Sigmoid colon (tissue), 7 donors: ENCODE results near the gene SYNGR3. TPM values are rescaled to one million over a fixed set of nuclear protein-coding genes. Genes with fewer than 3 reads are reported as not detected.

Experiments
- DNase-seq: peaks from one replicate; pipeline ENCODE4 v3.0.0-alpha.2; 2019
- H3K27ac ChIP-seq, 4 donors: fragments of 200-600 bp; sonication (generic); one replicate each; pipeline ENCODE4 v1.5.1; 2016 to 2019; ENCODE audit warnings: mild to moderate bottlenecking in 1 of 4
- H3K27me3 ChIP-seq, 3 donors: fragments of 200-600 bp; sonication (generic); one replicate each; pipeline ENCODE4 v1.5.1; 2019; ENCODE audit warnings: mild to moderate bottlenecking in 1 of 3
- H3K36me3 ChIP-seq, 4 donors: fragments of 200-600 bp; sonication (generic); one replicate each; pipeline ENCODE4 v1.5.1; 2016 to 2019
- H3K4me1 ChIP-seq, 4 donors: fragments of 200-600 bp; sonication (generic); one replicate each; pipeline ENCODE4 v1.5.1; 2017 to 2019
- H3K4me3 ChIP-seq, 4 donors: fragments of 200-600 bp; sonication (generic); one replicate each; pipeline ENCODE4 v1.5.1; 2017 to 2019; ENCODE audit warnings: mild to moderate bottlenecking in 2 of 4, moderate library complexity in 1 of 4
- H3K9me3 ChIP-seq, 4 donors: fragments of 200-600 bp in 3 of 4; sonication (generic) in 3 of 4; one replicate each; pipeline versions ENCODE4 v1.5.1 to v1.6.1; 2013 to 2019
- EP300 ChIP-seq, 4 donors: sonication (generic); formaldehyde crosslinking; IDR thresholded peaks; one replicate each; pipeline ENCODE4 v1.6.1; 2017; ENCODE audit warnings: antibody characterized with exemption in 4 of 4
- POLR2A ChIP-seq, 2 donors: fragments of 450-650 bp; IDR thresholded peaks; one replicate each; pipeline ENCODE4 v1.6.1; 2016; ENCODE audit warnings: antibody characterized with exemption in 2 of 2, mild to moderate bottlenecking in 2 of 2, moderate library complexity in 2 of 2
- POLR2AphosphoS5 ChIP-seq, 4 donors: sonication (generic); formaldehyde crosslinking; IDR thresholded peaks; one replicate each; pipeline ENCODE4 v1.6.1; 2017; ENCODE audit warnings: antibody characterized with exemption in 4 of 4
- WGBS, 2 donors: extraction: QIAGEN DNeasy Blood & Tissue Kit; methylation state at CpG; one replicate each; pipeline ENCODE4 v1.1.7; 2013; 5-methylcytosine and 5-hydroxymethylcytosine counted together
- intact Hi-C: fragments of 100-400 bp; cut with DNase I; formaldehyde crosslinking; loops from one replicate; pipeline ENCODE4 v1.15.1; 2023
- polyA plus RNA-seq, 3 donors: library from polyadenylated mRNA; stranded (reverse); fragments of 200-250 nt; gene quantifications; one replicate each; pipeline ENCODE4 v1.2.3, GENCODE V29; 2013
- small RNA-seq, 3 donors: library from RNA; depleted of rRNA; stranded (forward); fragments of <200 nt; gene quantifications; one replicate each; pipeline ENCODE3, GENCODE V24; 2016
- total RNA-seq, 4 donors: library from RNA; depleted of rRNA; stranded (reverse); fragments of >200 nt; gene quantifications; one replicate each; pipeline ENCODE4 v1.1.0, GENCODE V29; 2016
- TF ChIP-seq, protein P1 (sequence below), 4 experiments: fragments of 450-650 bp in 3 of 4; fragments of 200-600 bp in 1 of 4; IDR thresholded peaks; one replicate each; pipeline ENCODE4 v1.5.1; 2016 to 2019; ENCODE audit warnings: antibody characterized with exemption in 4 of 4, mild to moderate bottlenecking in 3 of 4, moderate library complexity in 2 of 4
- donor health status: healthy with polysubstance abuse.
- donor health status: Bipolar disorder and iron deficiency.
- donor health status: healthy.

Gene SYNGR3
- total and polyA plus RNA-seq, 7 donors = 0.60 to 8.3 (median 4.0) TPM

DNA sequence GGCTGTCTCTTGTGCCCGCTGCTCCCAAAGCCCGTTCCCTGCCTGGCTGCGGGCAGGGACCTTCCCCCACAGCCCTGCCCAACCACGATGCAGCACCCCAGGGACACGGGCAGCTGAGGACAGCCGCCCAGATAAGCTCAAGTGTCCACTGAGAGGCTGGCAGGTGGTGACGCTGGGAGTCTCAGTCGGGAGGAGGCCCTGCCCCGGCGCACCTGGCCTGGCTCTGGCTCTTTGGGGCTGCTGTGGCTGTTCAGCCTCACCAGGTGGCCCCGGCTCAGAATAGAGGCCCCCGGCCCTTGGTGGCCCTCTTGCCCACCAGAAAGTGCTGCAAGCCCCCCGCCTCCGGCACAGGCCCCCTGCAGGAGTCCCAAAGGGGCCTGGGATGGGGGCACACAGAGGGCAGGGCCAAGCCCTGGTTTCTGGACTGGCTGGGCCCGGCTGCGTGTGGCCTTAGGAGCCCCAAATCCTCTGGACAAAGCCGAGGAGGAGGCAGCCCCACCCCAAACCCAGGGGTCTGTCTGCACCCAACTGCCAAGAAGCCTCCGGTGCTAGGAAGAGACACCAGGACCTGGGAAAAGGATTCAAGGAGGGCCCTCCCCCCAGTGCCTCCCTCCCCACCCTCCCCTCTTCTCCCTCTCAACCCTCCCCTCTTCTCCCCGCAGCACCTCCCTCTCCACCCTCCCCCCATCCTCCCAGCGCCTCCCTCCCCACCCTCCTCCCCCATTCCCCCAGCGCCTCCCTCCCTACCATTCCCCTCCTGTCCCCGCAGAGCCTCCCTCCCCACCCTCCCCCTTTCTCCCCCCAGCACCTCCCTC, 52.6 kb downstream of the SYNGR3 start:
- peaks cover 0 to 18% (median 3%) of the 10 kb centered on the region in 4 donors for H3K36me3 ChIP-seq
- intact Hi-C loops = no loop called here
- H3K9me3 ChIP-seq = no peaks in the 10 kb centered on the region
- H3K4me3 ChIP-seq = no peak overlapping the region
- H3K4me1 ChIP-seq = peaks cover 0 to 58% (median 50%) of the 10 kb centered on the region in 4 donors
- DNase-seq = no peak
- WGBS, 2 donors = 21 to 62% methylated on average over 22 of the region's 22 CpGs
- TF ChIP-seq, protein P1, sequence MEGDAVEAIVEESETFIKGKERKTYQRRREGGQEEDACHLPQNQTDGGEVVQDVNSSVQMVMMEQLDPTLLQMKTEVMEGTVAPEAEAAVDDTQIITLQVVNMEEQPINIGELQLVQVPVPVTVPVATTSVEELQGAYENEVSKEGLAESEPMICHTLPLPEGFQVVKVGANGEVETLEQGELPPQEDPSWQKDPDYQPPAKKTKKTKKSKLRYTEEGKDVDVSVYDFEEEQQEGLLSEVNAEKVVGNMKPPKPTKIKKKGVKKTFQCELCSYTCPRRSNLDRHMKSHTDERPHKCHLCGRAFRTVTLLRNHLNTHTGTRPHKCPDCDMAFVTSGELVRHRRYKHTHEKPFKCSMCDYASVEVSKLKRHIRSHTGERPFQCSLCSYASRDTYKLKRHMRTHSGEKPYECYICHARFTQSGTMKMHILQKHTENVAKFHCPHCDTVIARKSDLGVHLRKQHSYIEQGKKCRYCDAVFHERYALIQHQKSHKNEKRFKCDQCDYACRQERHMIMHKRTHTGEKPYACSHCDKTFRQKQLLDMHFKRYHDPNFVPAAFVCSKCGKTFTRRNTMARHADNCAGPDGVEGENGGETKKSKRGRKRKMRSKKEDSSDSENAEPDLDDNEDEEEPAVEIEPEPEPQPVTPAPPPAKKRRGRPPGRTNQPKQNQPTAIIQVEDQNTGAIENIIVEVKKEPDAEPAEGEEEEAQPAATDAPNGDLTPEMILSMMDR (IDR thresholded peaks at IDR 0.05) = no peak
- TF ChIP-seq EP300 (IDR thresholded peaks at IDR 0.05) (no peak), POLR2A (IDR thresholded peaks at IDR 0.05) (no peak), POLR2AphosphoS5 (IDR thresholded peaks at IDR 0.05) (no peak)
- peak overlapping the region in 2 of 4 donors; percentile 22 to 51 for H3K27ac ChIP-seq
- H3K27me3 ChIP-seq = no peaks in the 10 kb centered on the region

DNA sequence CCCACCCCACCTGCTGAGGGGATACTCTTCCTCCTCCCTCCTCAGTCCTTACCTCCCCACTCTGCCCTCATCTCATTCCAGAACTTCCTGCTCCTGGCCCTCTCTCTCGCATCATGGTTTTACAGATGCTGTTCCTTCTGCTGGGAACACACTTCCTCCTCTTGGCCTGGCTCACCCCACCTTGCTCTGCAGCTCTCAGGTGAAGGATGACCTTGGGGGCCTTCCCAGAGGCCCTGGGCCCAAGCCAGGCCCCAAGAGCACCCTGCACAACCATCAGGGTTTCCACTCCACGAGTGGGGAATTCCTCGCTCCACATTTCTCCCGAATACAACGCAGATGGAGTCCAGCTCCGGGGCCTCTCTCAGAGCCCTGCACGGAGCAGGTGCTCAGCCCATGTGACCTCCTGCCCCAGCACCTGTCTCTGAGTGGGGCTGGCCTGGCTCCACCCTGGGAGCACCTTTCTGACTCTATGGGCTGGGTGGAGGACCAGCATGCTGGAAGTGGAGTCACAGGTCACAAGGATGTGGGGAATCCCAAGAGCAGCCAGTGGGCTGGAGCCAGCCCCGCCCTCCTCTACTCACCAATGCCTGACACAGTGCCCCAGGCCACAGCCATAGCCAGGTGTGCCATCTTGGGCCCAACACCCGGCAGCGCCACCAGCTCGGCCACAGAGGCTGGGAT, 53.4 kb downstream of the SYNGR3 start:
- peaks cover 0 to 13% (median 0%) of the 10 kb centered on the region in 4 donors for H3K36me3 ChIP-seq
- no peak for DNase-seq
- H3K27me3 ChIP-seq = no peaks in the 10 kb centered on the region
- no peak overlapping the region for H3K4me3 ChIP-seq
- H3K9me3 ChIP-seq = no peaks in the 10 kb centered on the region
- TF ChIP-seq EP300 (IDR thresholded peaks at IDR 0.05) (no peak), POLR2A (IDR thresholded peaks at IDR 0.05) (no peak), POLR2AphosphoS5 (IDR thresholded peaks at IDR 0.05) (no peak)
- TF ChIP-seq, protein P1 (IDR thresholded peaks at IDR 0.05) = no peak
- H3K27ac ChIP-seq = peak overlapping the region in 2 of 4 donors; percentile 13 to 36
- WGBS, 2 donors = 29 to 73% methylated on average over 11 of the region's 11 CpGs
- peaks cover 0 to 52% (median 44%) of the 10 kb centered on the region in 4 donors for H3K4me1 ChIP-seq
- intact Hi-C loops = no loop called here

Small RNA genes within 50 kb of the gene (small RNA-seq; reads per million reads assigned to genes)
- gene AC005363.2 (0 to 0.32 (median 0) reads per million in 3 donors), gene RN7SL219P (0 to 0.06 (median 0) reads per million in 3 donors), gene SNORA10 (0 reads per million in 3 donors), gene SNORA64 (0 reads per million in 3 donors)

Other genes with a start within 250 kb of the SYNGR3 start
Only the 30 nearest of the 32 such genes appear.
- gene NME3, start 218.4 kb upstream of the SYNGR3 start, total RNA-seq = 100 to 1,000 TPM in 3 of 4 donors, 10 to 100 TPM in 1; 79.8 to 152 (median 128) TPM
- 10 to 100 TPM; 32.4 to 87.8 (median 41.4) TPM for gene NME3, start 218.4 kb upstream of the SYNGR3 start, polyA plus RNA-seq
- 10 to 100 TPM in 1 of 4 donors, 1 to 10 TPM in 3; 4.3 to 10.5 (median 7.2) TPM for gene EME2, start 217.2 kb upstream of the SYNGR3 start, total RNA-seq
- gene EME2, start 217.2 kb upstream of the SYNGR3 start, polyA plus RNA-seq = 10 to 100 TPM in 1 of 3 donors, 1 to 10 TPM in 2; 1.8 to 17.1 (median 2.5) TPM
- gene MRPS34, start 216.8 kb upstream of the SYNGR3 start, total RNA-seq = 100 to 1,000 TPM in 1 of 4 donors, 10 to 100 TPM in 3; 61.5 to 104 (median 71.1) TPM
- gene MRPS34, start 216.8 kb upstream of the SYNGR3 start, polyA plus RNA-seq = 100 to 1,000 TPM; 114 to 198 (median 129) TPM
- 10 to 100 TPM; 61.4 to 98.4 (median 78.9) TPM for gene SPSB3, start 207.4 kb upstream of the SYNGR3 start, total RNA-seq
- 10 to 100 TPM; 34.4 to 59.5 (median 40.2) TPM for gene SPSB3, start 207.4 kb upstream of the SYNGR3 start, polyA plus RNA-seq
- gene NUBP2, start 207.0 kb upstream of the SYNGR3 start, total RNA-seq = 100 to 1,000 TPM in 2 of 4 donors, 10 to 100 TPM in 2; 77.8 to 170 (median 98.1) TPM
- 10 to 100 TPM; 53.5 to 69.1 (median 56.6) TPM for gene NUBP2, start 207.0 kb upstream of the SYNGR3 start, polyA plus RNA-seq
- 1 to 10 TPM; 1.1 to 2.2 (median 1.5) TPM for gene IGFALS, start 196.3 kb upstream of the SYNGR3 start, total RNA-seq
- gene IGFALS, start 196.3 kb upstream of the SYNGR3 start, polyA plus RNA-seq = 1 to 10 TPM in 2 of 3 donors, under 1 TPM in 1; 0.46 to 2.0 (median 1.2) TPM
- 100 to 1,000 TPM in 3 of 4 donors, 10 to 100 TPM in 1; 73.4 to 163 (median 140) TPM for gene HAGH, start 163.1 kb upstream of the SYNGR3 start, total RNA-seq
- 10 to 100 TPM; 54.1 to 86.9 (median 68.4) TPM for gene HAGH, start 163.1 kb upstream of the SYNGR3 start, polyA plus RNA-seq
- gene FAHD1, start 162.8 kb upstream of the SYNGR3 start, total RNA-seq = 10 to 100 TPM; 27.7 to 35.0 (median 29.3) TPM
- gene FAHD1, start 162.8 kb upstream of the SYNGR3 start, polyA plus RNA-seq = 100 to 1,000 TPM in 1 of 3 donors, 10 to 100 TPM in 2; 58.9 to 137 (median 62.5) TPM
- not detected for gene MEIOB, start 117.8 kb upstream of the SYNGR3 start, total RNA-seq
- under 1 TPM in 1 of 3 donors, not detected in 2; 0.10 TPM for gene MEIOB, start 117.8 kb upstream of the SYNGR3 start, polyA plus RNA-seq
- not detected for gene HS3ST6, start 71.6 kb upstream of the SYNGR3 start, total RNA-seq
- 1 to 10 TPM in 1 of 3 donors, under 1 TPM in 1, not detected in 1; 0.09 to 6.0 TPM for gene HS3ST6, start 71.6 kb upstream of the SYNGR3 start, polyA plus RNA-seq
- gene MSRB1, start 46.8 kb upstream of the SYNGR3 start, total RNA-seq = 10 to 100 TPM; 17.8 to 35.7 (median 19.0) TPM
- 100 to 1,000 TPM in 1 of 3 donors, 10 to 100 TPM in 2; 64.7 to 136 (median 69.1) TPM for gene MSRB1, start 46.8 kb upstream of the SYNGR3 start, polyA plus RNA-seq
- gene RPL3L, start 35.3 kb upstream of the SYNGR3 start, total RNA-seq = not detected
- under 1 TPM in 2 of 3 donors, not detected in 1; 0.04 to 0.60 TPM for gene RPL3L, start 35.3 kb upstream of the SYNGR3 start, polyA plus RNA-seq
- gene NDUFB10, start 30.4 kb upstream of the SYNGR3 start, total RNA-seq = 100 to 1,000 TPM; 200 to 332 (median 264) TPM
- 100 to 1,000 TPM; 298 to 489 (median 369) TPM for gene NDUFB10, start 30.4 kb upstream of the SYNGR3 start, polyA plus RNA-seq
- 1,000 to 10,000 TPM; 1,478 to 1,994 (median 1,643) TPM for gene RPS2, start 25.1 kb upstream of the SYNGR3 start, total RNA-seq
- 1,000 to 10,000 TPM; 1,713 to 3,277 (median 2,927) TPM for gene RPS2, start 25.1 kb upstream of the SYNGR3 start, polyA plus RNA-seq
- not detected for gene RNF151, start 23.1 kb upstream of the SYNGR3 start, total RNA-seq
- under 1 TPM in 1 of 3 donors, not detected in 2; 0.10 TPM for gene RNF151, start 23.1 kb upstream of the SYNGR3 start, polyA plus RNA-seq
- gene TBL3, start 17.9 kb upstream of the SYNGR3 start, total RNA-seq = 10 to 100 TPM; 19.4 to 27.4 (median 26.1) TPM
- 10 to 100 TPM; 14.3 to 37.4 (median 14.4) TPM for gene TBL3, start 17.9 kb upstream of the SYNGR3 start, polyA plus RNA-seq
- gene NOXO1, start 8.5 kb upstream of the SYNGR3 start, total RNA-seq = not detected
- 10 to 100 TPM; 13.8 to 47.3 (median 15.0) TPM for gene NOXO1, start 8.5 kb upstream of the SYNGR3 start, polyA plus RNA-seq
- 10 to 100 TPM; 17.5 to 23.8 (median 21.2) TPM for gene GFER, start 5.8 kb upstream of the SYNGR3 start, total RNA-seq
- gene GFER, start 5.8 kb upstream of the SYNGR3 start, polyA plus RNA-seq = 100 to 1,000 TPM in 1 of 3 donors, 10 to 100 TPM in 2; 67.3 to 125 (median 82.9) TPM
- gene ZNF598, start 19.9 kb downstream of the SYNGR3 start, total RNA-seq = 10 to 100 TPM; 12.8 to 27.2 (median 17.7) TPM
- gene ZNF598, start 19.9 kb downstream of the SYNGR3 start, polyA plus RNA-seq = 10 to 100 TPM; 20.3 to 57.0 (median 21.0) TPM
- not detected for gene NPW, start 29.8 kb downstream of the SYNGR3 start, total RNA-seq
- gene NPW, start 29.8 kb downstream of the SYNGR3 start, polyA plus RNA-seq = under 1 TPM in 1 of 3 donors, not detected in 2; 0.71 TPM
- gene NHERF2, start 36.9 kb downstream of the SYNGR3 start, total RNA-seq = 10 to 100 TPM; 23.5 to 57.9 (median 29.5) TPM
- gene NHERF2, start 36.9 kb downstream of the SYNGR3 start, polyA plus RNA-seq = 100 to 1,000 TPM in 1 of 3 donors, 10 to 100 TPM in 2; 46.7 to 105 (median 65.4) TPM
- gene NTHL1, start 57.9 kb downstream of the SYNGR3 start, total RNA-seq = 10 to 100 TPM; 18.4 to 33.8 (median 25.6) TPM
- gene NTHL1, start 57.9 kb downstream of the SYNGR3 start, polyA plus RNA-seq = 10 to 100 TPM; 20.4 to 44.5 (median 35.6) TPM
- gene TSC2, start 58.0 kb downstream of the SYNGR3 start, total RNA-seq = 10 to 100 TPM; 25.0 to 80.9 (median 36.9) TPM
- gene TSC2, start 58.0 kb downstream of the SYNGR3 start, polyA plus RNA-seq = 10 to 100 TPM; 16.9 to 58.4 (median 31.2) TPM
- gene PKD1, start 145.9 kb downstream of the SYNGR3 start, total RNA-seq = 100 to 1,000 TPM in 2 of 4 donors, 10 to 100 TPM in 2; 81.6 to 372 (median 134) TPM
- 10 to 100 TPM; 10.6 to 61.4 (median 11.4) TPM for gene PKD1, start 145.9 kb downstream of the SYNGR3 start, polyA plus RNA-seq
- 1 to 10 TPM in 2 of 4 donors, under 1 TPM in 1, not detected in 1; 0.68 to 3.0 (median 1.8) TPM for gene RAB26, start 158.7 kb downstream of the SYNGR3 start, total RNA-seq
- 10 to 100 TPM; 13.9 to 18.8 (median 16.2) TPM for gene RAB26, start 158.7 kb downstream of the SYNGR3 start, polyA plus RNA-seq
- gene TRAF7, start 165.8 kb downstream of the SYNGR3 start, total RNA-seq = 10 to 100 TPM; 30.3 to 46.3 (median 34.9) TPM
- gene TRAF7, start 165.8 kb downstream of the SYNGR3 start, polyA plus RNA-seq = 10 to 100 TPM; 45.0 to 65.1 (median 63.6) TPM
- under 1 TPM in 3 of 4 donors, not detected in 1; 0.27 to 0.55 (median 0.36) TPM for gene CASKIN1, start 206.6 kb downstream of the SYNGR3 start, total RNA-seq
- gene CASKIN1, start 206.6 kb downstream of the SYNGR3 start, polyA plus RNA-seq = under 1 TPM; under 0.01 to 0.44 (median 0.23) TPM
- gene MLST8, start 215.5 kb downstream of the SYNGR3 start, total RNA-seq = 10 to 100 TPM; 30.6 to 48.5 (median 37.1) TPM
- gene MLST8, start 215.5 kb downstream of the SYNGR3 start, polyA plus RNA-seq = 10 to 100 TPM; 41.4 to 58.7 (median 42.0) TPM
- gene BRICD5, start 220.9 kb downstream of the SYNGR3 start, total RNA-seq = 10 to 100 TPM in 1 of 4 donors, 1 to 10 TPM in 3; 1.8 to 21.3 (median 4.7) TPM
- 1 to 10 TPM in 1 of 3 donors, not detected in 2; 8.3 TPM for gene BRICD5, start 220.9 kb downstream of the SYNGR3 start, polyA plus RNA-seq
- 10 to 100 TPM in 2 of 4 donors, 1 to 10 TPM in 2; 9.0 to 14.4 (median 10.0) TPM for gene PGP, start 224.9 kb downstream of the SYNGR3 start, total RNA-seq
- gene PGP, start 224.9 kb downstream of the SYNGR3 start, polyA plus RNA-seq = 10 to 100 TPM in 2 of 3 donors, 1 to 10 TPM in 1; 6.0 to 20.2 (median 11.1) TPM